Heart left ventricle (tissue), 16 donors: ENCODE data around the gene TTC33. TPM values are rescaled to one million over a fixed set of nuclear protein-coding genes. Genes with fewer than 3 reads are reported as not detected.

Source experiments
- ATAC-seq, 4 donors: fragments of 200-7000 bp; cut with Tn5 transposase; one replicate each; pipeline ENCODE4 v1.9.1; 2020 to 2022; ENCODE audit warnings: moderate library complexity in 4 of 4, mild to moderate bottlenecking in 3 of 4, moderate number of reproducible peaks in 1 of 4
- DNase-seq, 5 donors: peaks; one replicate each; pipeline ENCODE4 v3.0.0-alpha.2; 2020
- H3K27ac ChIP-seq, 12 donors: fragments of 200-600 bp; sonication (generic) in 4 of 12; one replicate each; pipeline versions ENCODE4 v1.5.0 to v1.8.0; 2016 to 2022; ENCODE audit warnings: mild to moderate bottlenecking in 2 of 12
- H3K27me3 ChIP-seq, 9 donors: fragments of 200-600 bp; sonication (generic) in 2 of 9; one replicate each; pipeline versions ENCODE4 v1.5.1 to v1.8.0; 2016 to 2022; ENCODE audit warnings: mild to moderate bottlenecking in 3 of 9
- H3K36me3 ChIP-seq, 9 donors: fragments of 200-600 bp; sonication (generic) in 2 of 9; one replicate each; pipeline versions ENCODE4 v1.5.0 to v1.8.0; 2018 to 2022; ENCODE audit warnings: mild to moderate bottlenecking in 2 of 9
- H3K4me1 ChIP-seq, 12 donors: fragments of 200-600 bp; sonication (generic) in 4 of 12; one replicate each; pipeline versions ENCODE4 v1.5.0 to v1.8.0; 2016 to 2022; ENCODE audit warnings: mild to moderate bottlenecking in 3 of 12
- H3K4me3 ChIP-seq, 12 donors: fragments of 200-600 bp; sonication (generic) in 4 of 12; one replicate each; pipeline versions ENCODE4 v1.5.0 to v1.8.0; 2017 to 2022; ENCODE audit warnings: mild to moderate bottlenecking in 9 of 12, moderate library complexity in 4 of 12
- H3K9me3 ChIP-seq, 12 donors: fragments of 200-600 bp; sonication (generic) in 4 of 12; one replicate each; pipeline versions ENCODE4 v1.5.0 to v1.8.0; 2016 to 2022; ENCODE audit warnings: mild to moderate bottlenecking in 1 of 12
- POLR2A ChIP-seq, 2 donors: fragments of 450-650 bp; IDR thresholded peaks; one replicate each; pipeline ENCODE4 v1.6.1; 2017; ENCODE audit warnings: antibody characterized with exemption in 2 of 2, mild to moderate bottlenecking in 2 of 2, moderate library complexity in 2 of 2
- WGBS, 4 donors: extraction: QIAGEN DNeasy Blood & Tissue Kit in 2 of 4; methylation state at CpG; one replicate each; pipeline versions ENCODE4 v1.1.5 to v1.1.7; 2013 to 2018; 5-methylcytosine and 5-hydroxymethylcytosine counted together
- intact Hi-C, 10 donors: fragments of 100-400 bp; cut with DNase I; formaldehyde crosslinking; loops; one replicate each; pipeline versions ENCODE4 v1.11.1 to v1.14.2; 2022
- polyA plus RNA-seq, 2 donors: library from polyadenylated mRNA; stranded (reverse); fragments of 200-250 nt; gene quantifications; one replicate each; pipeline ENCODE4 v1.2.3, GENCODE V29; 2013
- total RNA-seq, 9 donors: library from RNA; depleted of rRNA in 2 of 9; stranded (reverse); fragments of >200 nt in 2 of 9; fragmentation: NEBNext Ultra II Directional in 3 of 9; extraction: Animal tissue kit (Norgen Biotek cat#: 25700) in 3 of 9; gene quantifications; one replicate each; pipeline versions ENCODE4 v1.1.0 to v1.2.4, GENCODE V29; 2016 to 2023
- TF ChIP-seq, protein P1 (sequence below), 12 donors: fragments of 200-600 bp; sonication (generic) in 4 of 12; IDR thresholded peaks; one replicate each; pipeline versions ENCODE4 v1.5.0 to v1.8.0; 2018 to 2022; ENCODE audit warnings: antibody characterized with exemption in 12 of 12, mild to moderate bottlenecking in 5 of 12
- donor health status: ischemic (EF 13 %, LVEDD 7.1; RV severe dilation, severe dysfunction).
- donor health status: healthy with polysubstance abuse.
- donor health status: DM: no; HTN: yes; CAD: no.
- donor health status: DM: no; HTN: no; CAD: no.
- donor health status: ischemic (EF 25% LVEDD 6.9; RV normal size, moderate dysfunction).
- donor health status: ischemic (EF 25% LVEDD 5.7; RV mildly dilated, moderate dysfunction).
- donor health status: healthy.
- donor health status: DM: yes; HTN: yes; CAD: no.
- donor health status: ischemic (EF 35%, LVEDD 5.7; RV mildly dilated, moderate dysfunction).
- donor health status: nonischemic (EF 11% LVEDD 7.7; RV severe dilation, severe dysfunction).
- donor health status: DM: yes; HTN: yes; CAD: no.
- donor health status: PGD.
- donor health status: ischemic (EF 29% LVEDD 5.4; RV normal size, mild dysfunction).
- donor health status: nonischemic (EF 23%, LVEDD 6.1; RV moderate dilation, normal function).

Gene TTC33
- total and polyA plus RNA-seq, 11 donors: 5.6 to 20.0 (median 14.2) TPM

DNA sequence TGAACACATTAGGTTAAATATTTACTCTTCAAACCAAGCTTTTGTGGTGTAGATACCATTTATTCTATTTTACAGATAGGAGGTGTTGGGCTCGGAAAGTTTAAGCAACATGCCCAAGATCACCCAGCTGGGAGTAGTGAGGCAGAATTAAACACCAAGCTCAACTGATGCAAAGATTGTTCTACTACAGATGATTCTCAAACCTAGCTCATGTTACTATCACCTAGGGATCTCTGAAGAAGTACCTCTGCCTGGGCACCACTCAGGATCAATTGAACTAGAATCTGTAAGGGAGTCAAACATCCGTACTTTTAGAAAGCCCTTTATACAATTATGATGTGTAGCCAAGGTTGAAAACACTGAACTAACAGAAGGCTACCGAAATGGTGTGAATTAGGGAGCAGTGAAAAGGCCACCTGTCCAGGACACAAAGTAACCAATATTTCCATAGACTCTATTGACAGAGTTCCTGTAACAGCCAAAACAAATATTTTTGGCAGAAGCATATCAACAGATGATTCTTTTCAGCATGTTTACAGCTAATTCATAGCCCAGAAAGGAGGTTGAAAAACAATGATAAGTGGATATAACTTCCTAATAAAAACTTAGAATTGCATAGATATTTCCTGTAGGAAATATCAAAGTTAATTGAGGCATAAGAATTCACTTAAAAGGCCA lies 234.5 kb downstream of the TTC33 start:
- no peak overlapping the region for H3K27ac ChIP-seq
- 67 to 81% (median 79%) methylated on average over 3 of the region's 3 CpGs for WGBS, 4 donors
- H3K4me3 ChIP-seq: no peak overlapping the region
- no peaks in the 10 kb centered on the region for H3K27me3 ChIP-seq
- ATAC-seq (no peak), DNase-seq (no peak)
- H3K4me1 ChIP-seq: peaks cover 0 to 12% (median 0%) of the 10 kb centered on the region in 12 donors
- intact Hi-C loops: no loop called here
- peaks cover 0 to 11% (median 0%) of the 10 kb centered on the region in 12 donors for H3K9me3 ChIP-seq
- no peak for TF ChIP-seq POLR2A (IDR thresholded peaks at IDR 0.05)
- TF ChIP-seq, protein P1, sequence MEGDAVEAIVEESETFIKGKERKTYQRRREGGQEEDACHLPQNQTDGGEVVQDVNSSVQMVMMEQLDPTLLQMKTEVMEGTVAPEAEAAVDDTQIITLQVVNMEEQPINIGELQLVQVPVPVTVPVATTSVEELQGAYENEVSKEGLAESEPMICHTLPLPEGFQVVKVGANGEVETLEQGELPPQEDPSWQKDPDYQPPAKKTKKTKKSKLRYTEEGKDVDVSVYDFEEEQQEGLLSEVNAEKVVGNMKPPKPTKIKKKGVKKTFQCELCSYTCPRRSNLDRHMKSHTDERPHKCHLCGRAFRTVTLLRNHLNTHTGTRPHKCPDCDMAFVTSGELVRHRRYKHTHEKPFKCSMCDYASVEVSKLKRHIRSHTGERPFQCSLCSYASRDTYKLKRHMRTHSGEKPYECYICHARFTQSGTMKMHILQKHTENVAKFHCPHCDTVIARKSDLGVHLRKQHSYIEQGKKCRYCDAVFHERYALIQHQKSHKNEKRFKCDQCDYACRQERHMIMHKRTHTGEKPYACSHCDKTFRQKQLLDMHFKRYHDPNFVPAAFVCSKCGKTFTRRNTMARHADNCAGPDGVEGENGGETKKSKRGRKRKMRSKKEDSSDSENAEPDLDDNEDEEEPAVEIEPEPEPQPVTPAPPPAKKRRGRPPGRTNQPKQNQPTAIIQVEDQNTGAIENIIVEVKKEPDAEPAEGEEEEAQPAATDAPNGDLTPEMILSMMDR (IDR thresholded peaks at IDR 0.05): no peak
- H3K36me3 ChIP-seq: no peaks in the 10 kb centered on the region

DNA sequence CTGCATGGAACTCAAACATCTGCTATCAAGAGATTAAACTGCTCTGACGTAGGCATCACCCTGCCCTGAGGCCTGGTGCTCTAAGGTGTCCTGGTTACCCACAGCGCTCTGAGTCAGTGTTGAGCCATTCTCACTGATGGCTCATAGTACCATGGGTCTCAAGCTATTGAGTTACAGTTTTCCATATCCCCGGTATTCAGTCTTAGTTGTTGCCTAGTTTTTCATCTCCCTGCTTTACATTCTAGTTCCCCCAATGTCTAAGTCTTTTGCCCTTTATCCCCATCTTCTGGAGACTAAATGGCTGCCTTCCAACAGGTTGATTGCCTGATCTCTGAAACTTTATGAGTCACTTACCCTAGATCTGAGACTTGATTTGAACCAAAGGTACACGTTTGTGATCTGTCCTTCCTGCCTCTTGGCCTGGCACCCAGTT lies 237.3 kb downstream of the TTC33 start:
- intact Hi-C loops: no loop called here
- H3K27ac ChIP-seq: no peak overlapping the region
- ATAC-seq (no peak), DNase-seq (no peak)
- peaks cover 0 to 24% (median 0%) of the 10 kb centered on the region in 12 donors for H3K4me1 ChIP-seq
- no peaks in the 10 kb centered on the region for H3K36me3 ChIP-seq
- H3K9me3 ChIP-seq: peaks cover 0 to 8% (median 0%) of the 10 kb centered on the region in 12 donors
- H3K27me3 ChIP-seq: no peaks in the 10 kb centered on the region
- 84 to 89% (median 86%) methylated on average over 4 of the region's 4 CpGs for WGBS, 4 donors
- TF ChIP-seq, protein P1 (IDR thresholded peaks at IDR 0.05): no peak
- no peak for TF ChIP-seq POLR2A (IDR thresholded peaks at IDR 0.05)
- H3K4me3 ChIP-seq: no peak overlapping the region

DNA sequence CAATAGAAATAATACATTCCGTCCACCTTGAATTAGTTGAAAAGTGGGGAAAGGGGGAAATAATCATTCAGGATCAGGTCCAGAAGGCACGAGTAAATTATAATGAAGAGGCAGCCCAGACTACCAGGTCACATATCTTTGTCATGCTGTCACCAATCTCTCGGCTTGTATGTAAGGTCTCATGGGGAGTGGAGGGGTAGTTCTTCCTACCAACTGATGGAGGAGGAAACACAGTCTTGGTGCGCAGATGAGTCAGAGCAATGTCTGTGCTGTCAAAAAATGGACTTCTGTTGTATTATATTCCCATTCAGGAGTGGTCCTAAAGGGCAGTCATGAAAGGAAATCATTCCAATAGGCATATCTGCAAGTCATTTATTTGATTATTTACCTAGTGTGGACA lies 240.3 kb downstream of the TTC33 start:
- Histone ChIP-seq H3K36me3 (no peaks in the 10 kb centered on the region), H3K27me3 (no peaks in the 10 kb centered on the region), H3K4me3 (no peak overlapping the region), H3K27ac (no peak overlapping the region), H3K9me3 (no peaks in the 10 kb centered on the region), H3K4me1 (peaks cover 0 to 12% (median 0%) of the 10 kb centered on the region in 12 donors)
- DNase-seq: no peak
- intact Hi-C loops: no loop called here
- TF ChIP-seq POLR2A (IDR thresholded peaks at IDR 0.05): no peak
- TF ChIP-seq, protein P1 (IDR thresholded peaks at IDR 0.05): no peak
- no peak for ATAC-seq
- 70 to 82% (median 77%) methylated on average over 4 of the region's 4 CpGs for WGBS, 4 donors

DNA sequence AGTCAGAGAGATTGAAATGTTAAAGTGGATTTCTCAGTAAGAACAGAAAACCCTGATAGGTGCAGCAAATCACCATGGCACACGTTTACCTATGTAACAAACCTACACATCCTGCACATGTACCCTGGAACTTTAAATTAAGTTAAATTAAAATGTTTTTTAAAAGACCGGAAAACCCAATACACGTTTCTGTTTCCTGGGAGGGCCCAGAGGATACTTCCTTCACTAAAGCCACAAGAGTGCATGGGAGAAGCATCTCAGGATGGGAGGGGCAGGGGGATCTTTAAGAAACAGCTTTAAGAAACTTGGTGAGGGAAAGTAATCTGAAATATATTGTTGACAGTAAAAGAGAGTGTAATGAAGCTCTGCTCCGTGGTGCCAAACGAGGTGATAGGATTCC lies 240.8 kb downstream of the TTC33 start:
- intact Hi-C loops: no loop called here
- TF ChIP-seq POLR2A (IDR thresholded peaks at IDR 0.05): no peak
- TF ChIP-seq, protein P1 (IDR thresholded peaks at IDR 0.05): no peak
- H3K36me3 ChIP-seq: no peaks in the 10 kb centered on the region
- 57 to 69% (median 68%) methylated on average over 5 of the region's 5 CpGs for WGBS, 4 donors
- no peak for DNase-seq
- H3K27ac ChIP-seq: no peak overlapping the region
- H3K9me3 ChIP-seq: no peaks in the 10 kb centered on the region
- no peak overlapping the region for H3K4me3 ChIP-seq
- no peaks in the 10 kb centered on the region for H3K27me3 ChIP-seq
- ATAC-seq: no peak
- H3K4me1 ChIP-seq: peaks cover 0 to 12% (median 0%) of the 10 kb centered on the region in 12 donors
